Left ventricle myocardium inferior (tissue), 1 donor: ENCODE results near the gene NR5A2. TPM values are rescaled to one million over a fixed set of nuclear protein-coding genes. Genes with fewer than 3 reads are reported as not detected.

Source experiments
- DNase-seq: peaks from one replicate; pipeline ENCODE4 v3.0.0-alpha.2; 2020
- H3K27ac ChIP-seq: fragments of 200-600 bp; replicated peaks from 2 replicates; pipeline ENCODE4 v1.8.0; 2021
- H3K27me3 ChIP-seq: fragments of 200-600 bp; 2 replicates; pipeline ENCODE4 v1.8.0; 2021; ENCODE audit warnings: low read depth
- H3K36me3 ChIP-seq: fragments of 200-600 bp; 2 replicates; pipeline ENCODE4 v1.8.0; 2021
- H3K4me1 ChIP-seq: fragments of 200-600 bp; 2 replicates; pipeline ENCODE4 v1.8.0; 2021
- H3K4me3 ChIP-seq: fragments of 200-600 bp; 2 replicates; pipeline ENCODE4 v1.8.0; 2021; ENCODE audit warnings: mild to moderate bottlenecking, moderate library complexity
- H3K9me3 ChIP-seq: fragments of 200-600 bp; replicated peaks from 2 replicates; pipeline ENCODE4 v1.8.0; 2021
- intact Hi-C: fragments of 100-400 bp; cut with micrococcal nuclease; formaldehyde crosslinking; loops from one replicate; pipeline ENCODE4 v1.11.0; 2022
- total RNA-seq: library from RNA; stranded (reverse); fragmentation: NEBNext Ultra II Directional; extraction: Animal tissue kit (Norgen Biotek cat#: 25700); gene quantifications from one replicate; pipeline ENCODE4 v1.2.1, GENCODE V29; 2021
- TF ChIP-seq, protein P1 (sequence below): fragments of 200-600 bp; IDR thresholded peaks from 2 replicates; pipeline ENCODE4 v1.8.0; 2021; ENCODE audit warnings: antibody characterized with exemption, mild to moderate bottlenecking, borderline replicate concordance
- donor health status: DM: no; HTN: yes; CAD: no; lungs with severe emphysema.

Gene NR5A2
- total RNA-seq, 1 donor from 2014 or later, result 1.3 TPM

DNA sequence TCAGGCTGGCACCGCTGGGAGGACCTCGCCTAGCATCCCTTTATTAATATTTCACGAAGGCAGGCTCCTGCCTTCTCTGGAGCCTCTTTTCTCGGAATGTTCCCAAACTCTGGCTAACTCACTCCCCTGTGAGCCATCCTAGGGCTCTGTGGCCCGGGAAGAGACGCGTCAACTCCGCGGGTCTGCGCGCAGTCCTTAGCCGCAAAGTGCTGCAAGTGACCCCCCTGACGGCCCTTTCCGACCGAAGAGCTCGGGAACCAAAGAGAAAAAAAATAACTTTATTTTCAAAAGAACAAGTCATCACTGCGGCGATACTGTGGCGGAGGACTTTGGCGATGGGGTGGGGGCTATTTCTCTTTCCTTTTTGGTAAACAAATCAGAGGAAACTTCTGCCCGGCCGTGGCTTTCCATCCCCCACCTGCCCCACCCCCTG, 14.6 kb downstream of the NR5A2 start:
- intact Hi-C loops, result loop anchor here (10.0 kb wide), 1 partner anchor 57 kb away; no protein-coding TSS in a partner anchor
- H3K4me3 ChIP-seq, result peak overlapping the region; percentile 71
- H3K9me3 ChIP-seq, result no peaks in the 10 kb centered on the region
- peak overlapping the region; percentile 50 for H3K27ac ChIP-seq
- no peak for DNase-seq
- TF ChIP-seq, protein P1, sequence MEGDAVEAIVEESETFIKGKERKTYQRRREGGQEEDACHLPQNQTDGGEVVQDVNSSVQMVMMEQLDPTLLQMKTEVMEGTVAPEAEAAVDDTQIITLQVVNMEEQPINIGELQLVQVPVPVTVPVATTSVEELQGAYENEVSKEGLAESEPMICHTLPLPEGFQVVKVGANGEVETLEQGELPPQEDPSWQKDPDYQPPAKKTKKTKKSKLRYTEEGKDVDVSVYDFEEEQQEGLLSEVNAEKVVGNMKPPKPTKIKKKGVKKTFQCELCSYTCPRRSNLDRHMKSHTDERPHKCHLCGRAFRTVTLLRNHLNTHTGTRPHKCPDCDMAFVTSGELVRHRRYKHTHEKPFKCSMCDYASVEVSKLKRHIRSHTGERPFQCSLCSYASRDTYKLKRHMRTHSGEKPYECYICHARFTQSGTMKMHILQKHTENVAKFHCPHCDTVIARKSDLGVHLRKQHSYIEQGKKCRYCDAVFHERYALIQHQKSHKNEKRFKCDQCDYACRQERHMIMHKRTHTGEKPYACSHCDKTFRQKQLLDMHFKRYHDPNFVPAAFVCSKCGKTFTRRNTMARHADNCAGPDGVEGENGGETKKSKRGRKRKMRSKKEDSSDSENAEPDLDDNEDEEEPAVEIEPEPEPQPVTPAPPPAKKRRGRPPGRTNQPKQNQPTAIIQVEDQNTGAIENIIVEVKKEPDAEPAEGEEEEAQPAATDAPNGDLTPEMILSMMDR, result no peak
- no peaks in the 10 kb centered on the region for H3K36me3 ChIP-seq
- peaks cover 100% of the 10 kb centered on the region for H3K27me3 ChIP-seq
- peaks cover 51% of the 10 kb centered on the region for H3K4me1 ChIP-seq

DNA sequence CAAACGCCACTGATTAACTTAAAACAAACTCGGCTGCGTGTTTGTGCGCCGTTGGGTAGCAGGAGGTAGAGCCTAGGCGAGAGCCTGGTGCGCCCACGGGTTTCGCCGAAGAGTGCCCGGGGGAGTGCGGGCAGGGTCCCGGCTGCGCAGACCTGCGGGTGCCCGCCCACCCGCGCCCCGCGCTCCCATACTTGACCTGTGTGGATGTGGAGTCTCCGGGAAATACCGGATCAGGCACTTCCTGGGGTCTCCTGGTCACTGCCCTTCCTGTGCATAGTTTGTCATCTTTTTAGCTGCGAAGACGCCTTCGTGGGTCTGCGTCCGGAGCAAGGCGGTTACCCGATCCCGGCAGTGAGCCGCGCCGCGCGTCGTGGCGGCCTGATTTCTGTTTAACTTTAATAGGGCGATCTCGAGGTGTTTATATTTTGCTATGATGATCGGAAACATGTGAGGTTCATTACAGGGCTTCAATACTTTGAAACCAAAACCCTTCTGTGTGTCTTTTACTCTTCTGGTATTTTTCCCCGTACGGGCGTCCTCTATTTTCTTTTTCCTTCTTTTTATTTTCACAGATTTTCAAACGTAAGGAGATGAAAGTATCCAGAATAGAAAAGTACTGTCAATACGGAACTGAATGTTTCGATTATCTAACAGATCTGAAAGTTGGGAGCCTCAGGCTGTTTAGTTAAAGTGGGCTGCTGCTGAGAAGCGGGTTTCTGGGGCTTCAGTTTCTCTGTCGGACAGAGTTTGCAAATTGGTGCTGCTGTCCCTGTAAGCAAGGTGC, 15.2 kb downstream of the NR5A2 start:
- H3K4me3 ChIP-seq, result peak overlapping the region; percentile 71

DNA sequence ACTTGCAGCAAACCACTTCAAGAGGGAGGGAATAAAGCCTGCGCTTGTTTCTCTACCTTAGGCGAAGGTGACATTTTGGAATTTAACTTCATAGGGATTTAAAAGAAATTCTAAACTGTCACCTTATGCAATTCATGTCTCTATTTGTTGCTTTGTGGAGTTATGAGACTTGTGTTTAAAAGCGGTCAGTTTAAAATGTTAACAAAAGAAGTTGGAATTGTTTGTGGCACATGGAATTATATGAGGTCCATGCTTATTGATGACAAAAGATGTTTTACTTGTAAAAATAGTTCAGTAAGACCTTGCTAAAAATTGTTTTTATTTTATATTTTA, 15.8 kb downstream of the NR5A2 start:
- no peak overlapping the region for H3K27ac ChIP-seq

More for the DNA sequence above, 15.2 kb downstream of the NR5A2 start:
- TF ChIP-seq, protein P1, result no peak
- intact Hi-C loops, result loop anchor here (10.0 kb wide), 1 partner anchor 58 kb away; no protein-coding TSS in a partner anchor
- DNase-seq, result no peak
- Histone ChIP-seq H3K9me3 (no peaks in the 10 kb centered on the region), H3K36me3 (no peaks in the 10 kb centered on the region), H3K27ac (peak overlapping the region; percentile 50), H3K27me3 (peaks cover 100% of the 10 kb centered on the region), H3K4me1 (peaks cover 51% of the 10 kb centered on the region)

DNA sequence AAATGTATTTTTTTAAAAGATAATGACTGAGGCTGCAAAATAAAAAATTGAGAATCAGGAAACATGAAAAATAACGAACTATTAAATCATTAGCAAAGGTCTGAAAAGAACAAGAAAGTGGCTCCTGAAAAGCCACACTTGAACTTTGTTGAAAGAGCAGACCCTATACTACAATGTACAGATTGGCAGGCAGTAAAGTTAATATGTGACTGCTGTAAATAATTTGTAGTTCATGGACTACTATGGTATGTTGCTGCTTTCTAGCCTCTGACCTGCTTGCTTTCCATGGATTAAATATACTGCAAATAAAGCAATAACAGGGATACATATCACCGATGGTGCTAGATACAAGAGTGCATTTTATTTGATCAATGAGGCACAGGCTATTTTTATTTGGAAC, 18.6 kb downstream of the NR5A2 start:
- peaks cover 70% of the 10 kb centered on the region for H3K27me3 ChIP-seq
- DNase-seq, result no peak

More for the DNA sequence above, 15.8 kb downstream of the NR5A2 start:
- H3K4me1 ChIP-seq, result peaks cover 51% of the 10 kb centered on the region
- H3K9me3 ChIP-seq, result no peaks in the 10 kb centered on the region
- H3K4me3 ChIP-seq, result peak overlapping the region; percentile 71
- no peak for DNase-seq
- TF ChIP-seq, protein P1, result no peak
- H3K36me3 ChIP-seq, result no peaks in the 10 kb centered on the region
- peaks cover 97% of the 10 kb centered on the region for H3K27me3 ChIP-seq
- intact Hi-C loops, result loop anchor here (10.0 kb wide), 1 partner anchor 59 kb away; no protein-coding TSS in a partner anchor

DNA sequence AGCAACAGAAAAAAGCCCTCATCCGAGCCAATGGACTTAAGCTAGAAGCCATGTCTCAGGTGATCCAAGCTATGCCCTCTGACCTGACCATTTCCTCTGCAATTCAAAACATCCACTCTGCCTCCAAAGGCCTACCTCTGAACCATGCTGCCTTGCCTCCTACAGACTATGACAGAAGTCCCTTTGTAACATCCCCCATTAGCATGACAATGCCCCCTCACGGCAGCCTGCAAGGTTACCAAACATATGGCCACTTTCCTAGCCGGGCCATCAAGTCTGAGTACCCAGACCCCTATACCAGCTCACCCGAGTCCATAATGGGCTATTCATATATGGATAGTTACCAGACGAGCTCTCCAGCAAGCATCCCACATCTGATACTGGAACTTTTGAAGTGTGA, 20.7 kb downstream of the NR5A2 start:
- H3K27ac ChIP-seq, result no peak overlapping the region
- H3K36me3 ChIP-seq, result no peaks in the 10 kb centered on the region
- H3K9me3 ChIP-seq, result no peaks in the 10 kb centered on the region
- H3K27me3 ChIP-seq, result peaks cover 49% of the 10 kb centered on the region
- peaks cover 4% of the 10 kb centered on the region for H3K4me1 ChIP-seq
- DNase-seq, result no peak
- H3K4me3 ChIP-seq, result no peak overlapping the region
- TF ChIP-seq, protein P1, result no peak
- intact Hi-C loops, result loop anchor here (10.0 kb wide), 1 partner anchor 63 kb away; no protein-coding TSS in a partner anchor

More for the DNA sequence above, 18.6 kb downstream of the NR5A2 start:
- no peak overlapping the region for H3K27ac ChIP-seq
- no peak overlapping the region for H3K4me3 ChIP-seq
- intact Hi-C loops, result loop anchor here (10.0 kb wide), 1 partner anchor 61 kb away; no protein-coding TSS in a partner anchor
- H3K36me3 ChIP-seq, result no peaks in the 10 kb centered on the region
- peaks cover 25% of the 10 kb centered on the region for H3K4me1 ChIP-seq
- TF ChIP-seq, protein P1, result no peak
- no peaks in the 10 kb centered on the region for H3K9me3 ChIP-seq
